ENCODE measurements around the gene MINDY2. TPM values are rescaled to one million over a fixed set of nuclear protein-coding genes. Genes with fewer than 3 reads are reported as not detected.

Gene MINDY2
- total and polyA plus RNA-seq, 2 of the 8 experiments (the other 6 are each of a cell fraction or from before 2014, with no cell fraction given): 3.1 to 25.7 TPM

- no peaks in the 10 kb centered on the region for H3K4me1 ChIP-seq (replicated peaks in 1 of 4; ENCODE audit: control insufficient read depth in 3 of 4, insufficient read depth in 4 of 4, low read length in 3 of 4)
- no peak overlapping the region for H3K18ac ChIP-seq (ENCODE audit: extremely low read depth, low read length)
- CTCF ChIA-PET (ENCODE audit: partially characterized antibody): interaction anchor here (1.9 kb wide), 1 partner anchor 15 kb away, joined by 7 read pairs; the partner anchor contains the start of gene MINDY2
- 90% methylated on average over 6 of the region's 6 CpGs; no CpG with 5 or more reads in 1 of the 2 experiments for WGBS, 2 experiments (ENCODE audit: extremely low coverage in 1 of 2, insufficient coverage in 1 of 2, insufficient read length in 1 of 2, insufficient replicate concordance in 2 of 2, low coverage in 1 of 2, low lambda C conversion rate in 2 of 2, missing lambda C conversion rate in 1 of 2)
- no peak overlapping the region for H3K14ac ChIP-seq (ENCODE audit: insufficient read length)
- H2BK20ac ChIP-seq (ENCODE audit: low read length): no peak overlapping the region
- no peaks in the 10 kb centered on the region for H3K79me1 ChIP-seq (ENCODE audit: low read depth, low read length)
- H4K8ac ChIP-seq (ENCODE audit: extremely low read depth, insufficient read depth, low read length): no peak overlapping the region
- H4K5ac ChIP-seq (ENCODE audit: insufficient read length, low read depth, low read length): no peak overlapping the region
- H3K4me3 ChIP-seq (ENCODE audit: extremely low read depth in 1 of 4, insufficient read depth in 2 of 4, low read depth in 3 of 4, low read length in 4 of 4): no peak overlapping the region
- no peak for DNase-seq (ENCODE audit: low read depth in 1 of 2, low spot score in 2 of 2)
- H3K23ac ChIP-seq (ENCODE audit: insufficient read length): no peak overlapping the region
- peaks cover 0 to 3% of the 10 kb centered on the region in 2 experiments; a peak in 2 of 4 replicates for H3K79me2 ChIP-seq (ENCODE audit: control insufficient read depth in 1 of 2, insufficient read depth in 2 of 2, low read length in 2 of 2)
- no peak for FAIRE-seq
- no peak overlapping the region for H3K4ac ChIP-seq (replicated peaks; ENCODE audit: insufficient read length, low read depth, low read length)
- H3K9me3 ChIP-seq (ENCODE audit: insufficient read depth in 2 of 2, low read depth in 1 of 2, low read length in 1 of 2): no peaks in the 10 kb centered on the region
- no peak overlapping the region for H2BK12ac ChIP-seq (ENCODE audit: low read depth, low read length)
- no peak overlapping the region for H3K4me2 ChIP-seq (ENCODE audit: insufficient read depth in 1 of 2, low read depth in 2 of 2, low read length in 2 of 2)
- H2BK15ac ChIP-seq (ENCODE audit: low read length): no peak overlapping the region
- H3K9ac ChIP-seq (replicated peaks in 1 of 4; ENCODE audit: extremely low read depth in 1 of 4, low read depth in 3 of 4, low read length in 3 of 4): no peak overlapping the region
- H3K56ac ChIP-seq (replicated peaks; ENCODE audit: insufficient read length, low read depth, low read length): no peak overlapping the region
- POLR2A ChIA-PET (ENCODE audit: partially characterized antibody): no interaction called here
- H2AFZ ChIP-seq (ENCODE audit: low read length): no peak overlapping the region
- no peak overlapping the region for H3K27ac ChIP-seq (ENCODE audit: low read depth, low read length)
- no peak overlapping the region for H2BK120ac ChIP-seq (replicated peaks; ENCODE audit: low read depth, low read length)
- no peaks in the 10 kb centered on the region for H3K27me3 ChIP-seq (replicated peaks in 1 of 4; ENCODE audit: control insufficient read depth in 3 of 4, extremely low read depth in 1 of 4, insufficient read depth in 3 of 4, low read length in 3 of 4)
- no peaks in the 10 kb centered on the region for H3K23me2 ChIP-seq (ENCODE audit: low read depth, low read length)
- H3K36me3 ChIP-seq (ENCODE audit: control insufficient read depth in 2 of 4, insufficient read depth in 4 of 4, low read length in 3 of 4): peaks cover 0 to 2% (median 0%) of the 10 kb centered on the region in 4 experiments; a peak in 3 of 8 replicates
- H4K91ac ChIP-seq (replicated peaks; ENCODE audit: insufficient read length, low read length): no peak overlapping the region
- H2BK5ac ChIP-seq (ENCODE audit: low read depth, low read length): no peak overlapping the region
- no peaks in the 10 kb centered on the region for H4K20me1 ChIP-seq (replicated peaks in 1 of 2; ENCODE audit: control insufficient read depth in 1 of 2, insufficient read depth in 2 of 2, low read length in 2 of 2)
- H2AK5ac ChIP-seq (ENCODE audit: low read depth, low read length): no peak overlapping the region
- TF ChIP-seq SRF (IDR thresholded peaks at IDR 0.05; ENCODE audit: low read depth, low read length) (no peak), SUZ12 (IDR thresholded peaks at IDR 0.05; ENCODE audit: low read length) (no peak), POLR2AphosphoS5 (IDR thresholded peaks at IDR 0.05; ENCODE audit: low read depth, low read length) (no peak), ATF2 (IDR thresholded peaks at IDR 0.05; ENCODE audit: low read length) (no peak), EP300 (IDR thresholded peaks at IDR 0.05; ENCODE audit: borderline replicate concordance in 1 of 2, low read depth in 2 of 2, low read length in 2 of 2) (no peak), SIRT6 (IDR thresholded peaks at IDR 0.05; ENCODE audit: low read length) (no peak), SP2 (IDR thresholded peaks at IDR 0.05; ENCODE audit: low read length) (no peak), CHD1 (IDR thresholded peaks at IDR 0.05; ENCODE audit: low read depth, low read length) (no peak), KDM5A (IDR thresholded peaks at IDR 0.05; ENCODE audit: low read length) (no peak), NANOG (IDR thresholded peaks at IDR 0.05; ENCODE audit: insufficient read depth, low read depth, low read length, poor library complexity, severe bottlenecking) (no peak), BACH1 (IDR thresholded peaks at IDR 0.05; ENCODE audit: low read length) (no peak), BRCA1 (IDR thresholded peaks at IDR 0.05; ENCODE audit: low read depth, low read length) (no peak), E2F6 (IDR thresholded peaks at IDR 0.05) (no peak)
Measured at GRCh38 chr15:58785355-58785754, 14.3 kb downstream of the MINDY2 start.

Data from H1 (cell line).